ENCODE measurements around the gene ATP11B.

Gene ATP11B

GRCh38 chr3:182962166-182962565 is 168.9 kb downstream of the ATP11B start:
- no peak for DNase-seq

GRCh38 chr3:182964179-182964578 is 170.9 kb downstream of the ATP11B start:
- DNase-seq = no peak

GRCh38 chr3:182965861-182966366 is 172.6 kb downstream of the ATP11B start:
- DNase-seq = no peak

GRCh38 chr3:182967218-182968204 is 174.2 kb downstream of the ATP11B start:
- DNase-seq = no peak

GRCh38 chr3:182969277-182969676 is 176.0 kb downstream of the ATP11B start:
- no peak for DNase-seq

- DNase-seq = no peak
Measured at GRCh38 chr3:182969853-182970252, 176.5 kb downstream of the ATP11B start.

- DNase-seq = no peak
Measured at GRCh38 chr3:182970811-182971418, 177.6 kb downstream of the ATP11B start.

Measured in activated naive CD4-positive, alpha-beta T cell (primary cell).